Measurements from ENCODE around the gene PTGR3.
"Not testable (repeated sequence)": the region's sequence is repeated elsewhere in the genome, so short reads cannot be mapped to it uniquely, and the experiment has no call there.

The PTGR3 gene

DNA sequence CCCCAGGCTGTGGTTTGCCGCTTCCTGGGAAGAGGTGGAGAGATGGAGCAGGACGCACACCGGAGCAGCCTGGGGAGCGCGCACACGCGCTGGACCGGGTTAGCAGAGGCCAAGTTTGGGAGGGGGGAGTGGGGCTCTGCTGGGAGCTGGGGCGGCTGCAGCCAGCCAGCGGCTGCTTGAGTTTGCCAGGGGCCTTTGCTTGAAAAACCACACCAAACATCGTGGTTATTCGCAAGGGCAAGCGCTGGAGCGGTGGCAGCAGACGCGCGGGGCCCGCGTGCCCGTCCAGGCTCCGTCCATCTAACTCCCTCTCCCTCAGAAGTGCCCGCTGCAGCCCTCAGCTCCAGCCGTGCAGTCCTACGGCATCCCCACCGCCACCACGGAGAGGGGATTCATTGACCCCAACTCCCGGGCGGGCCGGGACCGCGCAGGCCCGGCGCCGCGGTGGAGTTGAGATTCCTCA, 4.6 kb downstream of the PTGR3 start:
- Histone ChIP-seq H3K36me3 (ENCODE audit: control insufficient read depth, insufficient read depth, low read length) (no peaks in the 10 kb centered on the region), H3K27me3 (ENCODE audit: control insufficient read depth, insufficient read depth, low read length) (no peaks in the 10 kb centered on the region), H3K4me3 (ENCODE audit: low read length) (no peak overlapping the region), H3K9me3 (ENCODE audit: control insufficient read depth, low read length) (no peaks in the 10 kb centered on the region), H3K4me1 (ENCODE audit: control insufficient read depth, insufficient read depth, low read length) (peaks cover 23% of the 10 kb centered on the region), H3K9ac (ENCODE audit: low read length) (peak overlapping the region; percentile 17)

DNA sequence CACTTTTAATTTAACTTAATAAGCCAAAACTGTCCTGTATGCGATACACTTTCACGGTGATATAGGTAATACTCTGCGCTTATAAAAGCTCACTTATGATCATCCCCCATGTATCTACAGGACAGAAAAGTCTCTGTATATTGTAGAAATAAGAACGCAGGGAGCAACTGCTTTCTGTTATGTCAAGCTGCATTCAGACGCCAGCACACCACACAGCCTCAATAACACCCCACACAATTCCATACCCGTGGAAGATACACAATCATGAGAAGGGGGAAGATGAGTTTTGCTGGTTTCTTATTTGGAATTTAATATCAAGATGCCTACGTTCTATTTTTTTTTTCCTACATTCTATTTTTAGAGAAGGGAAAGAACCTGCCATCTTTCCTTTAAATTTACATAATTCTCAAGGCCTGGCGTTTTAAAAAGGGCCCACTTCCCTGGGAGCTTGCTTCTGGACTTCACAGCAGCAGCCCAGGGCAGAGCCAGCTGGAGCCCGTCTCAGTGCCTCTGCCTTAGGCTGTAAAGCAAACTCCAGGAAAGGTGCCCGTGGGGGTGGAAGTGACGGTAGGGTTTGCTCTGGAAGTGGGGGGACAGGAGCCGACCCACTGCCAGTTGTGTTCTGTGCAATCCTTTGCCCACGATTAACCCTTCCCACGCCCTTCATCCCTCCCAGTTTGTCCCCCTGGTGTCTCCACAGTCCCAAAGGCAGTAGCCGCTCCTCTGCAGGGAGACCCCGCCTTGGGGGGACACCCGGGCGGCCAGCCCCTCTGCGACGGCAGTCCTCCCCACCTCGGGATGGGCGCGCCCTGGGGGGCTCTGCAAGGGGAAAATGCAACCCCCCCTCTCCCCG, 5.3 kb downstream of the PTGR3 start:
- Histone ChIP-seq H3K4me1 (ENCODE audit: control insufficient read depth, insufficient read depth, low read length) (peaks cover 23% of the 10 kb centered on the region), H3K27me3 (ENCODE audit: control insufficient read depth, insufficient read depth, low read length) (no peaks in the 10 kb centered on the region), H3K9ac (ENCODE audit: low read length) (no peak overlapping the region), H3K36me3 (ENCODE audit: control insufficient read depth, insufficient read depth, low read length) (no peaks in the 10 kb centered on the region), H3K4me3 (ENCODE audit: low read length) (no peak overlapping the region), H3K9me3 (ENCODE audit: control insufficient read depth, low read length) (no peaks in the 10 kb centered on the region)

DNA sequence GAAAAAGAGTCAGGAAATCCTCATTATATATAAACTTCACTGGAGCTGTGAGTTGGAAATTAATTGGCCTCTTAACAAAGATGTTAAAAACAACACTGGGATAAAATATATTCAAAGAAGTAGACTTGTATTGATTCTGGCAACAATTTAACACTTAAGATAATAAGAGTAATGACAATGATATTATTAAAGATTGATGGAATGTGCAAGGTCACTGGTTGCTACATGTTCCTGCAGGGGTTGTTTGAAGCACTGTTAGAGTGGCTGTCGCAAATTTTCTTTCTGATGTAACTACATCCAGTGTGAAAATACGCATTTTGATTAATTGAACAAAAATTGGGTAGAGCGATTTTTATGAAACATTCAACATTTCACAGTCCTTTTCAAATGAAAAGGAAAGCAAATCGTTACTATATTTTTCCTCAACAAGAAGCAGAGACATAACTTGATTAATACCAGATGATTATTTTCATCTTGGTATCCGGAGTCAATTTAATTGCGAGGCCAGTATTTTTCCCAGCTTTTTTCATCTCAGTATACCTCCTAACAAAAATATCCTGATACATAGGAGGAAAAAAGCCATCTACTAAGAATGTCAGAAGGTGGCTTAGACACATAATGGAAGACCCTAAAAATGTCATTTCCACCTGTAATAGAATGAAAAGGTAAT, 6.1 kb downstream of the PTGR3 start:
- Histone ChIP-seq H3K4me1 (ENCODE audit: control insufficient read depth, insufficient read depth, low read length) (peaks cover 23% of the 10 kb centered on the region), H3K9me3 (ENCODE audit: control insufficient read depth, low read length) (no peaks in the 10 kb centered on the region), H3K4me3 (ENCODE audit: low read length) (no peak overlapping the region), H3K9ac (ENCODE audit: low read length) (no peak overlapping the region), H3K27me3 (ENCODE audit: control insufficient read depth, insufficient read depth, low read length) (no peaks in the 10 kb centered on the region), H3K36me3 (ENCODE audit: control insufficient read depth, insufficient read depth, low read length) (no peaks in the 10 kb centered on the region)

DNA sequence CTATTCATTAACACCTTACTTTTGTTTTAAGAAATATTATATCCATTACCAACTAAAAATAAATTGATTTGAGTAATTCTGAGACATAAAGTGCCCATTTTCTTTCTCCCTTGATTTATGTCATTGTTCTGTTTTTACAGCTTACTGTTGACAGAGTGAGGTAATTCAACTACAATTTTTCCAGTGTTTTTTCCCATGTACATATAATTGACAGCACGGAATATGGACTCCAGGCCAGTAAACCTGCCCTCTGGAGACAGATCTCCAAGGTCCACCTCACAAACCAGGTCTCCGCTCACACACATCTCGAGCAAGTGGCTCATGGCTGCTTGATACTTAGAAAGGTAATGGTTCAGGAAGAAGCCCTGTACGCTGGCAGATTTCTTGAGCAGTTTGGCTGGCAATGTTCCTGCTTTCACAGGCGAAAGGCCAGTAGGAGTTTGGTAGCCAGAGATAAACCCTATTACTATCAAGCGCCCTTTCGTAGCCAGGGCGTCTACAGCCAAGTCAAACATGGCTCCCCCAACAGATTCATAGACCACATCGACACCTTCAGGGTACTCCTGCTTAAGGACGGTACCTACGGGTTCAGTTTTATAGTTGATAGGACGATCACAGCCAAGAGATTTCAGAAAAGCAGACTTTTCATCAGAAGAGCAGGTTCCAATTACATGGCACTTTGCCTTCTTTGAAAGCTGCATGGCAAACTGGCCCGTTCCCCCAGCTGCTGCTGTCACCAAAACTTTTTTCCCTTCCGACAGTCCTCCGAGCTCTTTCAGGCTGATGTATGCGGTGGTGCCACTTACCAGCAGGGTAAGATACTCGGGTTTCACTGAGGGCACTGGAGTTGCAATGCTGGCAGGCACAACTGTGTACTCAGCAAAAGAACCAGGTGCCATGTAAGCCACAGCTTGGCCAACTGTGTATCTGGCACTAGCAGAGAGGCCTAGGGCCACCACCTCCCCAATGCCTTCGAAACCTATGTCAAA, 7.4 kb downstream of the PTGR3 start:
- H3K9ac ChIP-seq (ENCODE audit: low read length), result no peak overlapping the region

DNA sequence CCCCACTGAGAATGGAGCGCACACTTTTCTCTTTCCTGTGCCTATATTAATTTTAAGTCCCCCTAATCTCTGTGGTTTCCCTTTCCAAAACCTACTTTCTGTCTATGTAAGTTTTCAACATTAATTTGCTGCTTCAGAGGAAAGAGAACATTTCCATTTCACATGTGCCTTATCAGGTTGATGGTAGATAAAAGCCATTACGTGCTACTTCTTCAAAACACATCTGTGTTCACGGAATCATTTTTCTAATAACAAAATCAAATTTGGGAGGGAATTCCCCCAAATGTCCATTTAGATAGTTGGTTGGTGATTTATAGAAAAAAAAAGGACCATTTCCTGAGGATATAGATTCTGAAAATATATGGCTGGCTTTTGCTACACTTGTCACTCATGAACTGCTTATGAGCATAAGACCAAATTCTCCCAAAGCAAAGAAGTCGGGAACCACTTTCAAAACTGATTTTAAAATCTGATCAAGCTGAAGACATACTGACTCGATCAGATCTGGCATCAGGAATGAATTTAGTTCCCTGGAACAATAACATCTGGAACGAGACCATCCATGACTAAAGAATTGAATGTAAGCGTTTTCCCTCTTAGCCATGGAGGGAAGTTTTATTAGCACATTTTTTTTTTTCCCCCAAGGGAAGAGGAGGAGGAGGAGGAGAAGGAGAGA, 8.2 kb downstream of the PTGR3 start:
- Histone ChIP-seq H3K9me3 (ENCODE audit: control insufficient read depth, low read length) (no peaks in the 10 kb centered on the region), H3K9ac (ENCODE audit: low read length) (no peak overlapping the region), H3K36me3 (ENCODE audit: control insufficient read depth, insufficient read depth, low read length) (no peaks in the 10 kb centered on the region), H3K4me1 (ENCODE audit: control insufficient read depth, insufficient read depth, low read length) (peaks cover 12% of the 10 kb centered on the region), H3K4me3 (ENCODE audit: low read length) (no peak overlapping the region), H3K27me3 (ENCODE audit: control insufficient read depth, insufficient read depth, low read length) (no peaks in the 10 kb centered on the region)

More for the DNA sequence above, 7.4 kb downstream of the PTGR3 start:
- H3K27me3 ChIP-seq (ENCODE audit: control insufficient read depth, insufficient read depth, low read length), result no peaks in the 10 kb centered on the region
- no peaks in the 10 kb centered on the region for H3K36me3 ChIP-seq (ENCODE audit: control insufficient read depth, insufficient read depth, low read length)
- H3K4me3 ChIP-seq (ENCODE audit: low read length), result no peak overlapping the region
- peaks cover 12% of the 10 kb centered on the region for H3K4me1 ChIP-seq (ENCODE audit: control insufficient read depth, insufficient read depth, low read length)
- no peaks in the 10 kb centered on the region for H3K9me3 ChIP-seq (ENCODE audit: control insufficient read depth, low read length)

DNA sequence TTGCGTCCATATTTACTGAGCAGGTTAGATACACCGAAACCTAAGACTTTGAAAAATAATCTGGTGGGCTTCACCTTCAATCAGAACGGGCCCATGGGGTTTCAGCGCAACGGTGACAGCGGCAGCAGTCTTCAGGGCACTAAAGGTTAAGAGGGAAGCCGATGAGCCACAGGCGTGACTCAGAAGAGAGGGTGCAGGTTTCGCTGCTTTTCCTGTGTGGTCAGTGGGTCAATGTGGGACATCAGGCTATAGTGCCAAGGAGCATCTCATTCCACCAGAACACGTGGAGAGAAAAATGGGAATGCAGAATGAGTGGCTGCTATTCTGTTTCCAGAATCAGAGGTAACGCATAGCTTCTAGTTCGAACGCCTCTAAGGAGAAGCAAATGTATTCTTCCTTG, 8.9 kb downstream of the PTGR3 start:
- Histone ChIP-seq H3K9ac (ENCODE audit: low read length) (no peak overlapping the region), H3K4me1 (ENCODE audit: control insufficient read depth, insufficient read depth, low read length) (peaks cover 12% of the 10 kb centered on the region), H3K36me3 (ENCODE audit: control insufficient read depth, insufficient read depth, low read length) (no peaks in the 10 kb centered on the region), H3K9me3 (ENCODE audit: control insufficient read depth, low read length) (no peaks in the 10 kb centered on the region), H3K4me3 (ENCODE audit: low read length) (no peak overlapping the region), H3K27me3 (ENCODE audit: control insufficient read depth, insufficient read depth, low read length) (no peaks in the 10 kb centered on the region)

DNA sequence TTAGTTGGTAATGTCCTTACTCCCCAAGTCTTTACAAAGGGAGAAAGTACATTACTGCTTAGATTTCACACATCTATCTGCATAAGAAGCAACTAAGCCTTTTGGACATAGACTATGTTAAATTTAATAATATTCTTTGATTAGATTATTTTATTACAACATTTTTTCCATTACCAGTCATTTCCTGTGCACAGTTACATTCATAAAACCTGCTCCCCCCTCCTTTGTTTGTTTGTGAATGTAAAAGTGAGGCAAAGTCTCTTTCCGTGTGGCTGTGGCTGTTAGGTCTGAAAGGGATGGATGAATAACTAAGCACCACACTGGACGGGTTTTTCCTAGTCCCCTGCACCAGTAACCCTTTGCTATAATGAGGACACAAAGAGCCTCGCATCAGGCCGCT, 9.6 kb downstream of the PTGR3 start:
- H3K4me3 ChIP-seq (ENCODE audit: low read length), result no peak overlapping the region
- no peaks in the 10 kb centered on the region for H3K27me3 ChIP-seq (ENCODE audit: control insufficient read depth, insufficient read depth, low read length)
- no peaks in the 10 kb centered on the region for H3K36me3 ChIP-seq (ENCODE audit: control insufficient read depth, insufficient read depth, low read length)
- H3K9ac ChIP-seq (ENCODE audit: low read length), result no peak overlapping the region
- no peaks in the 10 kb centered on the region for H3K9me3 ChIP-seq (ENCODE audit: control insufficient read depth, low read length)
- H3K4me1 ChIP-seq (ENCODE audit: control insufficient read depth, insufficient read depth, low read length), result peaks cover 12% of the 10 kb centered on the region

DNA sequence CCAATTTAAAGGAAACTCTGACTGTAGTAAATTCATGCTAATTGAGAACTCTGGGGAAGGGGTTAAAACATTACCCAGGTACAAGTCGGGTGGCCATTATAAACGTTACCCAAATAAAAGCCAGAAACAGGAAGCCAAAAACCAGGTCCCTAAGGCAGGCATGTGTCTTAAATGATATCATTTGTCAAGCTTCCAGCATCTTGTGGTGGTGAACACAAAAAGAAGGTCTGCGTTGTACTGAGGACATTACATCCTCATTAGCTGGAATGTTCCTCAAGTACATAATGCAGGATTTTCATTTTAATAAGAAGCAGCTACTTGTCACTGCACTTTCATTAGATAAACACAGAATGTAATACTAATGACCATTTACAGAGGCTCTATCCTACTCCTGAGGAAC, 10.9 kb downstream of the PTGR3 start:
- no peaks in the 10 kb centered on the region for H3K27me3 ChIP-seq (ENCODE audit: control insufficient read depth, insufficient read depth, low read length)
- no peak overlapping the region for H3K9ac ChIP-seq (ENCODE audit: low read length)
- H3K9me3 ChIP-seq (ENCODE audit: control insufficient read depth, low read length), result no peaks in the 10 kb centered on the region
- no peak overlapping the region for H3K4me3 ChIP-seq (ENCODE audit: low read length)
- H3K36me3 ChIP-seq (ENCODE audit: control insufficient read depth, insufficient read depth, low read length), result no peaks in the 10 kb centered on the region
- H3K4me1 ChIP-seq (ENCODE audit: control insufficient read depth, insufficient read depth, low read length), result peaks cover 12% of the 10 kb centered on the region

DNA sequence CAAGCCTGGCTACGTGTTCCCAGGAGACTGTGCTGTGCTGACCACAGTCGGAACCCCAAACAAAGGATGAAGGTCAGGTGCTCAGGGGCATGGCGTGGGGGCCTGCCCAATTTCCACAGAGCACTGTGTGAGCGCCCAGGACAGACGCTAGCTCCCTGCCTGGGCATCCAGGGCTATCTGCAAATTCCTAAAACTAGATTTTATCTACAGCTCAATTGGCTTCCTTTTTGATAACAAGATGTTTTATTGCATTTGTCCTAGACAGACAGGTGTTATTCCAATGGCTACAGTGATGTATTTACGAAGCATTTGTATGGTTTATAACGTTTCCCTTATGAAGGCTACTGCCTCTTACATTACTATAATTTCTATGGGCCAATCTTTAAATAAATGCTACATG, 16.0 kb downstream of the PTGR3 start:
- Histone ChIP-seq H3K9ac (ENCODE audit: low read length) (no peak overlapping the region), H3K4me3 (ENCODE audit: low read length) (no peak overlapping the region), H3K36me3 (ENCODE audit: control insufficient read depth, insufficient read depth, low read length) (no peaks in the 10 kb centered on the region), H3K9me3 (ENCODE audit: control insufficient read depth, low read length) (no peaks in the 10 kb centered on the region), H3K4me1 (ENCODE audit: control insufficient read depth, insufficient read depth, low read length) (peaks cover 15% of the 10 kb centered on the region), H3K27me3 (ENCODE audit: control insufficient read depth, insufficient read depth, low read length) (no peaks in the 10 kb centered on the region)

DNA sequence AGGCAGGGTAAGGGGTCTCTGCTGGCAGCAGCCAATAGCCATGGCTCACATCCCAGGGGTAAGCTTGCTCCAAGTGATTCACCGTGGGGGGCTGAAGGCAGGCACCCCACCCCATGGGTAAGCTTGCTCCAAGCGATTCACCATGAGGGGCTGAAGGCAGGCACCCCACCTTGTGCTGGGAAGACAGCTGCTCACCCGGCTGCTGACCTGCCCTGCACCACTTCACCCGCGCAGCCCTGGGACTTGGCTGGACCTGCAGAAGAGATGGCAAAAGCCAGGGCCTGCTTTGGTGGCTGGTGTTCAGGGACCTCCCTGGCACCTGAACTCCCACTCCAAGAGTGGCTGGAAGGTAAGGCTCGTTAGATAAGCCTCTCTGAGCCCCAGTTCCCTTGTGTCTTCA, 19.2 kb downstream of the PTGR3 start:
- Histone ChIP-seq H3K4me1 (ENCODE audit: control insufficient read depth, insufficient read depth, low read length) (peaks cover 15% of the 10 kb centered on the region), H3K4me3 (ENCODE audit: low read length) (no peak overlapping the region), H3K9me3 (ENCODE audit: control insufficient read depth, low read length) (no peaks in the 10 kb centered on the region), H3K9ac (ENCODE audit: low read length) (no peak overlapping the region), H3K36me3 (ENCODE audit: control insufficient read depth, insufficient read depth, low read length) (no peaks in the 10 kb centered on the region), H3K27me3 (ENCODE audit: control insufficient read depth, insufficient read depth, low read length) (no peaks in the 10 kb centered on the region)

DNA sequence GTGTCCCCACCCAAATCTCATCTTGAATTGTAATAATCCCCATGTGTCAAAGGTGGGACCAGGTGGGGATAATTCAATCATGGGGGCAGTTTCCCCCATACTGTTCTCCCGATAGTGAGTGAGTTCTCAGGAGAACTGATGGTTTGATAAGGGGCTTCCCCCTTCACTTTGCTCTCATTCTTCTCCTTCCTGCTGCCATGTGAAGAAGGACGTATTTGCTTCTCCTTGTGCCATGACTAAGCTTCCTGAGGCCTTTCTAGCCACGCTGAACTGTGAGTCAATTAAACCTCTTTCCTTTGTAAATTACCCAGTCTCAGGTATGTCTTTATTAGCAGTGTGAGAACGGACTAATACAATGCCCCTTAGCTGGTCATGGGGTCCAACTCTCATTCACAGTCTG, 21.2 kb downstream of the PTGR3 start:
- H3K4me1 ChIP-seq (ENCODE audit: control insufficient read depth, insufficient read depth, low read length), result peaks cover 14% of the 10 kb centered on the region
- H3K9ac ChIP-seq (ENCODE audit: low read length); H3K9me3 ChIP-seq (ENCODE audit: control insufficient read depth, low read length); H3K4me3 ChIP-seq (ENCODE audit: low read length); H3K36me3 ChIP-seq (ENCODE audit: control insufficient read depth, insufficient read depth, low read length); H3K27me3 ChIP-seq (ENCODE audit: control insufficient read depth, insufficient read depth, low read length): not testable (repeated sequence)

All from mucosa of stomach (tissue), 1 donor.